HEK293T (cell line): ENCODE results near the gene OGA.

Experiments used
- BHLHE40 ChIP-seq: fragments of 450-650 bp; IDR thresholded peaks from 2 replicates; pipeline ENCODE4 v1.6.1; 2016; ENCODE audit warnings: mild to moderate bottlenecking, moderate library complexity, borderline replicate concordance
- CTBP1 ChIP-seq: fragments of 450-650 bp; IDR thresholded peaks from 2 replicates; pipeline ENCODE4 v1.6.1; 2016; ENCODE audit warnings: borderline replicate concordance
- FOXK2 ChIP-seq: fragments of 450-650 bp; IDR thresholded peaks from 2 replicates; pipeline ENCODE4 v1.6.1; 2016; ENCODE audit warnings: mild to moderate bottlenecking
- HDGF ChIP-seq: fragments of 450-650 bp; IDR thresholded peaks from 2 replicates; pipeline ENCODE4 v1.6.1; 2017; ENCODE audit warnings: antibody characterized with exemption, borderline replicate concordance
- SP1 ChIP-seq: fragments of 450-650 bp; IDR thresholded peaks from 2 replicates; pipeline ENCODE4 v1.6.1; 2017
- SUZ12 ChIP-seq: fragments of 450-650 bp; IDR thresholded peaks from 2 replicates; pipeline ENCODE4 v1.6.1; 2016; ENCODE audit warnings: mild to moderate bottlenecking
- TARDBP ChIP-seq: fragments of 450-650 bp; IDR thresholded peaks from 2 replicates; pipeline ENCODE4 v1.6.1; 2016
- ZNF384 ChIP-seq: fragments of 450-650 bp; IDR thresholded peaks from 2 replicates; pipeline ENCODE4 v1.6.1; 2016

GRCh38 chr10:101857802-101858476 lies 39.7 kb upstream of the OGA start:
- TF ChIP-seq SUZ12 (no peak), ZNF384 (no peak), TARDBP (no peak), SP1 (no peak), FOXK2 (no peak), BHLHE40 (no peak), HDGF (no peak), CTBP1 (no peak)
